Karpas-422 (cell line): ENCODE data around the gene PPP1CA. TPM values are rescaled to one million over a fixed set of nuclear protein-coding genes. Genes with fewer than 3 reads are reported as not detected.

Experiments used
- DNase-seq: peaks from one replicate; pipeline ENCODE4 v3.0.0-alpha.2; 2015
- H2AFZ ChIP-seq: fragments of 200-600 bp; sonication (generic); 2 replicates; pipeline ENCODE4 v1.6.1; 2014; ENCODE audit warnings: antibody characterized with exemption, low read length, mixed read lengths
- H3K27ac ChIP-seq: fragments of 200-600 bp; sonication (generic); 2 replicates; pipeline ENCODE4 v1.5.1; 2014; ENCODE audit warnings: mild to moderate bottlenecking, low read length, moderate library complexity
- H3K27me3 ChIP-seq: fragments of 200-600 bp; sonication (generic); 2 replicates; pipeline ENCODE4 v1.6.1; 2014; ENCODE audit warnings: low read length, mixed read lengths
- H3K36me3 ChIP-seq: fragments of 200-600 bp; sonication (generic); 2 replicates; pipeline ENCODE4 v1.6.1; 2014; ENCODE audit warnings: low read length, mixed read lengths; ENCODE audit not compliant: insufficient read depth
- H3K4me1 ChIP-seq: fragments of 200-600 bp; sonication (generic); 2 replicates; pipeline ENCODE4 v1.6.1; 2014; ENCODE audit warnings: mild to moderate bottlenecking, low read length, mixed read lengths
- H3K4me2 ChIP-seq: fragments of 200-600 bp; sonication (generic); 2 replicates; pipeline ENCODE4 v1.6.1; 2014; ENCODE audit warnings: low read length, low read depth, mild to moderate bottlenecking; ENCODE audit not compliant: poor library complexity, severe bottlenecking
- H3K4me3 ChIP-seq: fragments of 200-600 bp; sonication (generic); 2 replicates; pipeline ENCODE4 v1.5.1; 2014; ENCODE audit warnings: mild to moderate bottlenecking, antibody characterized with exemption, low read length, mixed read lengths
- H3K79me2 ChIP-seq: fragments of 200-600 bp; sonication (generic); 2 replicates; pipeline ENCODE4 v1.6.1; 2014; ENCODE audit warnings: mild to moderate bottlenecking, low read length, mixed read lengths
- H3K9ac ChIP-seq: fragments of 200-600 bp; sonication (generic); 2 replicates; pipeline ENCODE4 v1.6.0; 2014; ENCODE audit warnings: low read length
- H3K9me2 ChIP-seq: fragments of 200-600 bp; sonication (generic), shearing (Covaris generic); replicated peaks from 2 replicates; pipeline ENCODE4 v1.6.0; 2014; ENCODE audit warnings: mild to moderate bottlenecking, low read length, moderate library complexity; ENCODE audit not compliant: insufficient read depth
- H3K9me3 ChIP-seq: fragments of 300-700, 200-600 bp; sonication (generic); 2 replicates; pipeline ENCODE4 v1.6.1; 2014; ENCODE audit warnings: low read length, mixed read lengths
- H4K20me1 ChIP-seq: fragments of 200-600 bp; sonication (generic); 2 replicates; pipeline ENCODE4 v1.6.1; 2014; ENCODE audit warnings: mild to moderate bottlenecking, antibody characterized with exemption, low read length, low read depth; ENCODE audit not compliant: insufficient read depth
- total RNA-seq: library from RNA; depleted of rRNA; stranded (reverse); fragments of >200 nt; shearing (Covaris generic); gene quantifications from 2 replicates; pipeline ENCODE4 v1.2.3, GENCODE V29; 2014; ENCODE audit warnings: low replicate concordance

PPP1CA gene
- total RNA-seq, 1 experiment from 2014 or later, result 218 TPM

GRCh38 chr11:67371189-67371910, 30.3 kb downstream of the PPP1CA start:
- peaks cover 14% of the 10 kb centered on the region for H4K20me1 ChIP-seq
- H2AFZ ChIP-seq, result no peak overlapping the region
- H3K9ac ChIP-seq, result peak overlapping the region; percentile 74
- no peaks in the 10 kb centered on the region for H3K9me2 ChIP-seq
- H3K9me3 ChIP-seq, result no peaks in the 10 kb centered on the region
- no peaks in the 10 kb centered on the region for H3K27me3 ChIP-seq
- H3K4me2 ChIP-seq, result peak overlapping the region; percentile 84
- H3K79me2 ChIP-seq, result peaks cover 44% of the 10 kb centered on the region
- H3K27ac ChIP-seq, result peak overlapping the region; percentile 74
- DNase-seq, result peak; percentile 79
- H3K36me3 ChIP-seq, result no peaks in the 10 kb centered on the region
- peaks cover 78% of the 10 kb centered on the region for H3K4me1 ChIP-seq
- H3K4me3 ChIP-seq, result peak overlapping the region; percentile 70; the same call in 1 of the 2 replicates

- Histone ChIP-seq H3K9me3 (no peaks in the 10 kb centered on the region), H3K27ac (peak overlapping the region; percentile 74), H3K9ac (peak overlapping the region; percentile 74), H2AFZ (no peak overlapping the region), H3K9me2 (no peaks in the 10 kb centered on the region), H4K20me1 (peaks cover 14% of the 10 kb centered on the region), H3K36me3 (no peaks in the 10 kb centered on the region), H3K79me2 (peaks cover 44% of the 10 kb centered on the region), H3K4me3 (peak overlapping the region; percentile 70; the same call in 1 of the 2 replicates), H3K4me1 (peaks cover 87% of the 10 kb centered on the region), H3K4me2 (peak overlapping the region; percentile 84), H3K27me3 (no peaks in the 10 kb centered on the region)
- DNase-seq, result no peak
Measured at GRCh38 chr11:67370351-67371076, 31.1 kb downstream of the PPP1CA start.

DNA sequence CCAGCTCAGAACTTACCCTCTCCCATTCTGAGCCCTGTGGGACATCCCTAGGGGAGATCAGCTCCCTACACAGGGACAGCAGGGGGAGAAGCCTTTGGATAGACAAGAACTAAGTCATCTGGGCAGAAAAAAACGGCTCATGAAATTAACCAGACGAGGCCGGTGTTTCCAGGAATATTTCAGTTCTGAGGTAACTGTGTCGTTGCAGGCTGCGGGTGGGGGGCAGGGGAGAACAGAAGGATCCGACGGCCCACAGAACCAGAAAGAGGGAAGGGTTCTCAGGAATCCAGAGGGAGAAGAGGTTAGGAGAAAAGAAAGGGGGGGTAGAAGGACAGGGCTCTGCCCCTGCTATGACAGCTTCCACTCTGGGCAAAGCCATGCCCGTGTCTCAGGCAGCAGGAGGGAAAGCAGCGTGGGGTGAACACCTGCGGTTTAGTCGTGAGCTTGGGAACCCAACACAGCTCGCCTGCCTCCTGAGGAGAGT, 31.8 kb downstream of the PPP1CA start:
- Histone ChIP-seq H3K36me3 (0 out of 2 replicates have a peak, but pooled peaks cover 2% of the 10 kb centered on the region), H3K4me1 (peaks cover 93% of the 10 kb centered on the region), H3K9me2 (no peaks in the 10 kb centered on the region), H3K27me3 (no peaks in the 10 kb centered on the region), H2AFZ (no peak overlapping the region), H3K9ac (no peak overlapping the region), H3K27ac (peak overlapping the region; percentile 21; the same call in 1 of the 2 replicates), H3K79me2 (peaks cover 44% of the 10 kb centered on the region), H4K20me1 (peaks cover 14% of the 10 kb centered on the region), H3K9me3 (no peaks in the 10 kb centered on the region), H3K4me2 (peak overlapping the region; percentile 84), H3K4me3 (no peak overlapping the region)
- no peak for DNase-seq

DNA sequence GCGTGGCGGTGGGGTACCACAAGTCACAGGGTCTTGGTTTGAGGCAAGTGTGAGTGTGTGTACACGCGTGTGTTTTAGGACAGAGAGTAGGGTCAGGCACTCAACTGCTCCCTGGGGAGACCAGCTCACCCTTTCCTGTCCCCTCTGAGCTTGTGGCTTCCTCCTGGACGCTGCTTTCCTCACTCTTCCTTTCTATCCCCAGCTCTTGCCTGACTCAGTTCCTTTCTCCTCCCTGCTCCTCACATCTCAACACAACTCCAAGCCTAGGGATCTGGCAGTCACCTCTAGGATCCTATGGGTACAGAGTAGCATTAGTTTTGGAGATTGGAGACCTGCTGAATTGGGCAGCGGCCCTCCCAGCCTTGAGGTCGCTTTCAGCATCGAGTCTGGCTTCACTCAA, 32.4 kb downstream of the PPP1CA start:
- H3K27me3 ChIP-seq, result no peaks in the 10 kb centered on the region
- H4K20me1 ChIP-seq, result peaks cover 14% of the 10 kb centered on the region
- no peak overlapping the region for H2AFZ ChIP-seq
- H3K9me3 ChIP-seq, result no peaks in the 10 kb centered on the region
- H3K79me2 ChIP-seq, result peaks cover 44% of the 10 kb centered on the region
- no peaks in the 10 kb centered on the region for H3K9me2 ChIP-seq
- H3K36me3 ChIP-seq, result 0 out of 2 replicates have a peak, but pooled peaks cover 8% of the 10 kb centered on the region
- H3K4me3 ChIP-seq, result no peak overlapping the region
- H3K27ac ChIP-seq, result peak overlapping the region; percentile 21; the same call in 1 of the 2 replicates
- no peak overlapping the region for H3K4me2 ChIP-seq
- H3K9ac ChIP-seq, result no peak overlapping the region
- DNase-seq, result no peak
- H3K4me1 ChIP-seq, result peaks cover 93% of the 10 kb centered on the region

GRCh38 chr11:67368621-67369020, 33.0 kb downstream of the PPP1CA start:
- Histone ChIP-seq H3K4me1 (peaks cover 90% of the 10 kb centered on the region), H3K79me2 (peaks cover 44% of the 10 kb centered on the region), H3K9me2 (no peaks in the 10 kb centered on the region), H3K27me3 (no peaks in the 10 kb centered on the region), H3K9me3 (no peaks in the 10 kb centered on the region), H3K9ac (no peak overlapping the region), H3K4me3 (no peak overlapping the region), H3K36me3 (0 out of 2 replicates have a peak, but pooled peaks cover 8% of the 10 kb centered on the region), H3K4me2 (no peak overlapping the region), H3K27ac (peak overlapping the region; percentile 52), H2AFZ (no peak overlapping the region), H4K20me1 (peaks cover 14% of the 10 kb centered on the region)
- peak; percentile 49 for DNase-seq

GRCh38 chr11:67367761-67368227, 33.9 kb downstream of the PPP1CA start:
- Histone ChIP-seq H3K9me2 (no peaks in the 10 kb centered on the region), H3K4me2 (no peak overlapping the region), H4K20me1 (peaks cover 14% of the 10 kb centered on the region), H3K4me3 (no peak overlapping the region), H2AFZ (no peak overlapping the region), H3K27me3 (no peaks in the 10 kb centered on the region), H3K36me3 (0 out of 2 replicates have a peak, but pooled peaks cover 8% of the 10 kb centered on the region), H3K9ac (0 out of 2 replicates have a peak overlapping the region, but pooled peaks have one; percentile 39), H3K27ac (peak overlapping the region; percentile 67), H3K9me3 (no peaks in the 10 kb centered on the region), H3K4me1 (peaks cover 89% of the 10 kb centered on the region), H3K79me2 (peaks cover 40% of the 10 kb centered on the region)
- DNase-seq, result peak; percentile 43

GRCh38 chr11:67366961-67367760, 34.5 kb downstream of the PPP1CA start:
- no peaks in the 10 kb centered on the region for H3K9me2 ChIP-seq
- no peak overlapping the region for H2AFZ ChIP-seq
- H3K36me3 ChIP-seq, result 0 out of 2 replicates have a peak, but pooled peaks cover 8% of the 10 kb centered on the region
- H4K20me1 ChIP-seq, result peaks cover 13% of the 10 kb centered on the region
- peak overlapping the region; percentile 39 for H3K9ac ChIP-seq
- H3K27ac ChIP-seq, result peak overlapping the region; percentile 67
- no peak overlapping the region for H3K4me2 ChIP-seq
- peaks cover 94% of the 10 kb centered on the region for H3K4me1 ChIP-seq
- no peaks in the 10 kb centered on the region for H3K27me3 ChIP-seq
- no peak overlapping the region for H3K4me3 ChIP-seq
- no peaks in the 10 kb centered on the region for H3K9me3 ChIP-seq
- no peak for DNase-seq
- peaks cover 40% of the 10 kb centered on the region for H3K79me2 ChIP-seq
